WI38 (cell line): ENCODE measurements around the gene PCDHGA5.
"Not testable (repeated sequence)": the region's sequence is repeated elsewhere in the genome, so short reads cannot be mapped to it uniquely, and the experiment has no call there.

Experiments used
- H3K4me3 ChIP-seq: 2 replicates; pipeline ENCODE4 v1.5.1; 2011; ENCODE audit warnings: low read depth, mild to moderate bottlenecking, control low read depth, low read length
- TF ChIP-seq, protein P1 (sequence below): IDR thresholded peaks from 2 replicates; pipeline ENCODE4 v1.5.1; 2012; ENCODE audit warnings: low read depth, mild to moderate bottlenecking, control low read depth, low read length

Gene PCDHGA5

GRCh38 chr5:141363952-141364660 is at the start of gene PCDHGA5:
Gene PCDHGA5 (plus strand): TSS chr5:141364162. CDS start chr5:141364331, 169 bp downstream.
- TF ChIP-seq, protein P1, sequence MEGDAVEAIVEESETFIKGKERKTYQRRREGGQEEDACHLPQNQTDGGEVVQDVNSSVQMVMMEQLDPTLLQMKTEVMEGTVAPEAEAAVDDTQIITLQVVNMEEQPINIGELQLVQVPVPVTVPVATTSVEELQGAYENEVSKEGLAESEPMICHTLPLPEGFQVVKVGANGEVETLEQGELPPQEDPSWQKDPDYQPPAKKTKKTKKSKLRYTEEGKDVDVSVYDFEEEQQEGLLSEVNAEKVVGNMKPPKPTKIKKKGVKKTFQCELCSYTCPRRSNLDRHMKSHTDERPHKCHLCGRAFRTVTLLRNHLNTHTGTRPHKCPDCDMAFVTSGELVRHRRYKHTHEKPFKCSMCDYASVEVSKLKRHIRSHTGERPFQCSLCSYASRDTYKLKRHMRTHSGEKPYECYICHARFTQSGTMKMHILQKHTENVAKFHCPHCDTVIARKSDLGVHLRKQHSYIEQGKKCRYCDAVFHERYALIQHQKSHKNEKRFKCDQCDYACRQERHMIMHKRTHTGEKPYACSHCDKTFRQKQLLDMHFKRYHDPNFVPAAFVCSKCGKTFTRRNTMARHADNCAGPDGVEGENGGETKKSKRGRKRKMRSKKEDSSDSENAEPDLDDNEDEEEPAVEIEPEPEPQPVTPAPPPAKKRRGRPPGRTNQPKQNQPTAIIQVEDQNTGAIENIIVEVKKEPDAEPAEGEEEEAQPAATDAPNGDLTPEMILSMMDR: no peak
- no peak within 1 kb of the TSS for H3K4me3 ChIP-seq

- not testable (repeated sequence) for H3K4me3 ChIP-seq
These were observed 47.0 kb upstream of the PCDHGA5 start for GRCh38 chr5:141316963-141317362.

- peak overlapping the region; percentile 90; the same call in 1 of the 2 replicates for H3K4me3 ChIP-seq
- TF ChIP-seq, protein P1: no peak
These were observed 44.8 kb upstream of the PCDHGA5 start for GRCh38 chr5:141319202-141319601.

DNA sequence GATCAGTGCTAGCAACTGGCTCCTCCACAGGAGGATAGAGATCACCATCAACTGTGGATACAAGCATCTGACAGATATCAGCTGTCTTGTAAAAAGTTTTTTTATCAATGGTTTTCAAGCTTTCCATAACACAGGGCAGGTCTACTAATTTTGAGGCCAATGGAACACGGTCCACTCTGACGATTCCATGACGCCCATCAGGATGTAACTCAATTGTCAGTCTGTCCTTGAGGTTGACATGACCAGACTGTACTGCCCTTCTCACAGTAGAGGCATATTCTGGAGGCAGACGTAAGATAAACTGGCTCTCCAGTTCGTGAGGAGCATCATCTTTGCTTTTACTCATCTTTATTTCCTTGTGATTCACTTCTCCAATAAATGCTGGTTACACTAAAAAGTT is 44.3 kb upstream of the PCDHGA5 start:
- H3K4me3 ChIP-seq: peak overlapping the region; percentile 90
- TF ChIP-seq, protein P1: no peak

- TF ChIP-seq, protein P1: peak; percentile 81
- H3K4me3 ChIP-seq: peak within 1 kb of the TSS; percentile 90
These were observed 43.5 kb upstream of the PCDHGA5 start, which contains the start of gene TAF7 for GRCh38 chr5:141320225-141321169. Gene TAF7 (minus strand): TSS chr5:141320784. CDS start chr5:141320044, 740 bp downstream.

DNA sequence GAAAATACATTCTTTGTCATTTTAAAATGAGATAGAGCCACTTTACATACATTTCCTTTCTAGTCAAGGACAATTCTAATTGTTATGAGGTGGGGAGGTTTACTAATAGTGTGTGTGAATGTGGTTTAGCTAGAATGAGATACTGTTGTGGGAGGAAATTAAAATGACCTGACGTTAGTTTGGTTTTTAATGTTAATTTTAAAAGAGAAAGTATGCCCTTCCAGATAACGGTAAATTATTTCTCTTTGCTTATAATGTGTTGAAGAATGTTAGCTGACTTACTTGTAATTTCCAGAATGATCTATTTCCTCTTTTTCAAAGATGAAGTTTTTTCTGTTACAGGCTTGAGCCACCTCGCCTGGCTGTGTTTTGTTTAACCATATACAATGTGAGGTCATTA is 41.7 kb upstream of the PCDHGA5 start:
- no peak overlapping the region for H3K4me3 ChIP-seq
- TF ChIP-seq, protein P1: no peak

DNA sequence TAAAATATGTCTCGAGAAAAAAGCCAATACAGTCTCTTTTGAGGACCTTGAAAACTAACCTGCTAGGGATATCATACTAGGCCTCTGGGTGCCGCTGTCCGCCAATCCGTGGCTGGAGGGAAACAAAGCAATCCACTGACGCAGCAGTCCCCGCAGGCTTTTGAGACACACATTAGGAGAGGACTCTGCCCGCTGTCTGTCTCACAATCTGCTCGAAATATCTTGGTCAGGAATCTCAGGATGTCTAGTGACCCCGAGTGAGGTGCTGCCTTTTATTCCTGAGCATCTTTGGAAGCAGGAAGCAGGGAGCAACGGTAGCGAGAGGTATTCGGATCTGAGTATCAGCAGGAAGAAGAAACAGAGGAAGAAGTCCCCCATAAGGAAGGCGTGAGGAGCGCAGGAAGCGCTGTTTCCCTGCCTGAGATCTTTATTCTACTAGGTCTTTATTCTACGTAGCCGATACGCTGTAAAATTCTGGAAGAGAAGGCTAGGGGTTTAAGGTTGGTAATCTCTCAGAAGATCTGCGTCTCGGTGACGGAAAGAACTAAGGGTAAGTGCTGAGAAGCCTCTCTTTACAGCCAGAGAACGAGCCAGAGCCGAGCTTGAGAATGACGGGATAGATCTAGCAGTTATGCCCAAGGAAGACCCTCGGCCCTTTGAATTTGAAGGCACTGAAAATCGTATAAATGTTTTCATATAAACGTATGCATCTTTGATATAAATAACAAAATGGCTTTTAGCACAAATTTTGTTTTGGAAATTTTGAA is 37.7 kb upstream of the PCDHGA5 start:
- peak overlapping the region; percentile 62 for H3K4me3 ChIP-seq
- TF ChIP-seq, protein P1: peak; percentile 92
